ENCODE data around the gene CCNYL1. TPM values are rescaled to one million over a fixed set of nuclear protein-coding genes. Genes with fewer than 3 reads are reported as not detected.

The CCNYL1 gene
- total RNA-seq, 2 experiments from 2014 or later: 4.2 to 24.2 TPM

- Histone ChIP-seq H3K4me2 (ENCODE audit: low read length) (no peak overlapping the region), H3K4me1 (ENCODE audit: insufficient read depth, low read length, poor library complexity, severe bottlenecking) (peaks cover 5% of the 10 kb centered on the region), H4K20me1 (ENCODE audit: insufficient read depth, low read length) (no peaks in the 10 kb centered on the region), H3K9me2 (ENCODE audit: insufficient read depth, low read length) (no peaks in the 10 kb centered on the region), H3K79me2 (ENCODE audit: insufficient read depth, low read depth, low read length) (no peaks in the 10 kb centered on the region), H3K9me3 (ENCODE audit: low read length) (no peaks in the 10 kb centered on the region), H3K36me3 (ENCODE audit: insufficient read depth, low read length) (no peaks in the 10 kb centered on the region), H3K27ac (ENCODE audit: low read depth, low read length, poor library complexity, severe bottlenecking) (no peak overlapping the region), H3K4me3 (ENCODE audit: low read depth, low read length, poor library complexity, severe bottlenecking) (no peak overlapping the region), H2AFZ (ENCODE audit: low read length) (no peak overlapping the region)
- POLR2A ChIA-PET: interaction anchor here (0.6 to 1.6 kb wide), 10 partner anchors 11 to 547 kb away, joined by 3 to 9 read pairs (median 4); partner anchors contain the start of gene METTL21A
- TF ChIP-seq, protein P1, sequence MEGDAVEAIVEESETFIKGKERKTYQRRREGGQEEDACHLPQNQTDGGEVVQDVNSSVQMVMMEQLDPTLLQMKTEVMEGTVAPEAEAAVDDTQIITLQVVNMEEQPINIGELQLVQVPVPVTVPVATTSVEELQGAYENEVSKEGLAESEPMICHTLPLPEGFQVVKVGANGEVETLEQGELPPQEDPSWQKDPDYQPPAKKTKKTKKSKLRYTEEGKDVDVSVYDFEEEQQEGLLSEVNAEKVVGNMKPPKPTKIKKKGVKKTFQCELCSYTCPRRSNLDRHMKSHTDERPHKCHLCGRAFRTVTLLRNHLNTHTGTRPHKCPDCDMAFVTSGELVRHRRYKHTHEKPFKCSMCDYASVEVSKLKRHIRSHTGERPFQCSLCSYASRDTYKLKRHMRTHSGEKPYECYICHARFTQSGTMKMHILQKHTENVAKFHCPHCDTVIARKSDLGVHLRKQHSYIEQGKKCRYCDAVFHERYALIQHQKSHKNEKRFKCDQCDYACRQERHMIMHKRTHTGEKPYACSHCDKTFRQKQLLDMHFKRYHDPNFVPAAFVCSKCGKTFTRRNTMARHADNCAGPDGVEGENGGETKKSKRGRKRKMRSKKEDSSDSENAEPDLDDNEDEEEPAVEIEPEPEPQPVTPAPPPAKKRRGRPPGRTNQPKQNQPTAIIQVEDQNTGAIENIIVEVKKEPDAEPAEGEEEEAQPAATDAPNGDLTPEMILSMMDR (conservative IDR thresholded peaks at IDR 0.05; ENCODE audit: low read length): no peak
- TF ChIP-seq EZH2phosphoT487 (IDR thresholded peaks at IDR 0.05; ENCODE audit: borderline replicate concordance, low read depth, low read length): no peak
- no peak for DNase-seq (ENCODE audit: low spot score)
- BruUV-seq (replicated peaks): no TSS peak
- intact Hi-C loops (cut with micrococcal nuclease; ENCODE audit: unreplicated experiment): no loop called here
- CTCF ChIA-PET (ENCODE audit: unreplicated experiment): no interaction called here
Measured at GRCh38 chr2:207704671-207705070, 6.8 kb upstream of the CCNYL1 start.

- H2AFZ ChIP-seq (ENCODE audit: low read length): no peak overlapping the region
- BruUV-seq (replicated peaks): no TSS peak
- H3K9me2 ChIP-seq (ENCODE audit: insufficient read depth, low read length): no peaks in the 10 kb centered on the region
Measured at GRCh38 chr2:207706936-207707860, 4.2 kb upstream of the CCNYL1 start.

More at GRCh38 chr2:207706936-207707860, 4.2 kb upstream of the CCNYL1 start:
- H4K20me1 ChIP-seq (ENCODE audit: insufficient read depth, low read length): no peaks in the 10 kb centered on the region
- no peak overlapping the region for H3K4me2 ChIP-seq (ENCODE audit: low read length)
- ChIA-PET POLR2A (interaction anchor here (0.6 to 2.3 kb wide), 13 partner anchors 12 to 601 kb away, joined by 3 to 11 read pairs (median 4); partner anchors contain the start of gene METTL21A), CTCF (ENCODE audit: unreplicated experiment) (no interaction called here)
- H3K79me2 ChIP-seq (ENCODE audit: insufficient read depth, low read depth, low read length): peaks cover 2% of the 10 kb centered on the region; the same call in 1 of the 2 replicates
- H3K36me3 ChIP-seq (ENCODE audit: insufficient read depth, low read length): no peaks in the 10 kb centered on the region
- H3K4me1 ChIP-seq (ENCODE audit: insufficient read depth, low read length, poor library complexity, severe bottlenecking): peaks cover 11% of the 10 kb centered on the region
- no peak for DNase-seq (ENCODE audit: low spot score)
- no peak overlapping the region for H3K4me3 ChIP-seq (ENCODE audit: low read depth, low read length, poor library complexity, severe bottlenecking)
- H3K27ac ChIP-seq (ENCODE audit: low read depth, low read length, poor library complexity, severe bottlenecking): no peak overlapping the region
- no peak for TF ChIP-seq EZH2phosphoT487 (IDR thresholded peaks at IDR 0.05; ENCODE audit: borderline replicate concordance, low read depth, low read length)
- TF ChIP-seq, protein P1 (conservative IDR thresholded peaks at IDR 0.05; ENCODE audit: low read length): no peak
- no peaks in the 10 kb centered on the region for H3K9me3 ChIP-seq (ENCODE audit: low read length)
- intact Hi-C loops (cut with micrococcal nuclease; ENCODE audit: unreplicated experiment): no loop called here
